PC-3 (cell line): ENCODE measurements around the gene ORC5.

Experiments
- CTCF ChIP-seq: fragments of 300-600 bp; sonication (generic); conservative IDR thresholded peaks from 2 replicates; pipeline ENCODE4 v1.5.1; 2017; ENCODE audit warnings: antibody characterized with exemption, low read depth, mild to moderate bottlenecking, low read length
- EZH2phosphoT487 ChIP-seq: fragments of 300-600 bp; sonication (generic); IDR thresholded peaks from 2 replicates; pipeline ENCODE4 v1.6.1; 2018; ENCODE audit warnings: mild to moderate bottlenecking, antibody characterized with exemption, low read length, borderline replicate concordance

- no peak for TF ChIP-seq CTCF
- TF ChIP-seq EZH2phosphoT487 = no peak
These were observed 972 bp downstream of the ORC5 start for GRCh38 chr7:104206841-104207240.
